ENCODE results near the gene ARHGAP33. TPM values are rescaled to one million over a fixed set of nuclear protein-coding genes. Genes with fewer than 3 reads are reported as not detected.
A peak's percentile ranks its signal among the peaks of the same experiment; 100 is the strongest.

Gene ARHGAP33, protein sequence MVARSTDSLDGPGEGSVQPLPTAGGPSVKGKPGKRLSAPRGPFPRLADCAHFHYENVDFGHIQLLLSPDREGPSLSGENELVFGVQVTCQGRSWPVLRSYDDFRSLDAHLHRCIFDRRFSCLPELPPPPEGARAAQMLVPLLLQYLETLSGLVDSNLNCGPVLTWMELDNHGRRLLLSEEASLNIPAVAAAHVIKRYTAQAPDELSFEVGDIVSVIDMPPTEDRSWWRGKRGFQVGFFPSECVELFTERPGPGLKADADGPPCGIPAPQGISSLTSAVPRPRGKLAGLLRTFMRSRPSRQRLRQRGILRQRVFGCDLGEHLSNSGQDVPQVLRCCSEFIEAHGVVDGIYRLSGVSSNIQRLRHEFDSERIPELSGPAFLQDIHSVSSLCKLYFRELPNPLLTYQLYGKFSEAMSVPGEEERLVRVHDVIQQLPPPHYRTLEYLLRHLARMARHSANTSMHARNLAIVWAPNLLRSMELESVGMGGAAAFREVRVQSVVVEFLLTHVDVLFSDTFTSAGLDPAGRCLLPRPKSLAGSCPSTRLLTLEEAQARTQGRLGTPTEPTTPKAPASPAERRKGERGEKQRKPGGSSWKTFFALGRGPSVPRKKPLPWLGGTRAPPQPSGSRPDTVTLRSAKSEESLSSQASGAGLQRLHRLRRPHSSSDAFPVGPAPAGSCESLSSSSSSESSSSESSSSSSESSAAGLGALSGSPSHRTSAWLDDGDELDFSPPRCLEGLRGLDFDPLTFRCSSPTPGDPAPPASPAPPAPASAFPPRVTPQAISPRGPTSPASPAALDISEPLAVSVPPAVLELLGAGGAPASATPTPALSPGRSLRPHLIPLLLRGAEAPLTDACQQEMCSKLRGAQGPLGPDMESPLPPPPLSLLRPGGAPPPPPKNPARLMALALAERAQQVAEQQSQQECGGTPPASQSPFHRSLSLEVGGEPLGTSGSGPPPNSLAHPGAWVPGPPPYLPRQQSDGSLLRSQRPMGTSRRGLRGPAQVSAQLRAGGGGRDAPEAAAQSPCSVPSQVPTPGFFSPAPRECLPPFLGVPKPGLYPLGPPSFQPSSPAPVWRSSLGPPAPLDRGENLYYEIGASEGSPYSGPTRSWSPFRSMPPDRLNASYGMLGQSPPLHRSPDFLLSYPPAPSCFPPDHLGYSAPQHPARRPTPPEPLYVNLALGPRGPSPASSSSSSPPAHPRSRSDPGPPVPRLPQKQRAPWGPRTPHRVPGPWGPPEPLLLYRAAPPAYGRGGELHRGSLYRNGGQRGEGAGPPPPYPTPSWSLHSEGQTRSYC
- total RNA-seq, result 10 to 100 TPM; 14.4 to 16.0 (median 14.6) TPM
- long read RNA-seq, donor 1, partial matches to known transcripts, result 1 of 2 reads
- long read RNA-seq, donor 1, other reads (novel, unspliced or antisense), result 1 of 2 reads
- long read RNA-seq, donor 2, result 0 reads

DNA sequence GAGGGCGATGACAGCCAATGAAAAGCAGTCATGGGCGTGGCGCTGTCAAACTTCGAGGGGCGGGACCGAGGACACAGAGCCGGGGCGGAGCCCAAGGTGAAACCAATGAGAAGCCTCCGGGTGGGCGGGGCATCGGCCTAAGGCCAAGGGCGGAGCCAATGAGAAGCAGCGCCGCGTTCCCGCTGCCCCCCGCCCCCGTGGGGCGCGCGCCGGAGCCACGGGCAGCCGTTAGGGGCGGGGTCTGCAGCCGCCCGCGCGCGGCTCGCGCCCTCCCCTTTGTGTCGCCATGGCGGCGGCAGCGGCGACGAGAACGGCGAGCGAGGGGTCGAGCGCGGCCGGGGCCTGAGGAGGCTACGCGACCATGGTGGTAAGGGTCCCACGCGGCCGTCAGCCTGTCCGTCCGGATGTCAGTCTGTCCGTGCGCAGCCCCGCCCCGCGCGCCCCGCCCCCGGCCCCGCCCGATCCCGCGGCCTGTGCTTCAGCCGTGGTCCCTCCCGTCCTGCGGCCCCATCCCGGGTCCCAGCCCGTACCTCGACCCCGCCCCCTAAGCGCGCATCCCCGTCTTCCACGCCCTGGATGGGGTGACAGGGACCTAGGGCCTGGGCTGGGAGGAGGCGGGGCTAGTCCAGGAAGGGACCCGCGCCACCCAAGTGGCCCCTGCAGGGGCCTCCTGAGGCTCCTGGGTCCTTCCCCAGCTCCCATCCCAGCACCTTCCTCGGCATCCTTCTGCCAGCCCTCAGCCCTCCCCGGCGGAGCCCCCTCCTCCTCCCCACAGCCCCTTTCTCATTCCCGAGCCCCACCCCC is at the start of gene ARHGAP33:
TSS of gene ARHGAP33 (plus strand) at position 267 of the 804 bp plus-strand sequence. CDS start at position 362, 95 bp downstream.
- intact Hi-C loops (cut with DNase I, micrococcal nuclease), result no loop called here
- H3K4me1 ChIP-seq (ENCODE audit: low read depth), result no peaks in the 10 kb centered on the region
- TF ChIP-seq, protein P1, sequence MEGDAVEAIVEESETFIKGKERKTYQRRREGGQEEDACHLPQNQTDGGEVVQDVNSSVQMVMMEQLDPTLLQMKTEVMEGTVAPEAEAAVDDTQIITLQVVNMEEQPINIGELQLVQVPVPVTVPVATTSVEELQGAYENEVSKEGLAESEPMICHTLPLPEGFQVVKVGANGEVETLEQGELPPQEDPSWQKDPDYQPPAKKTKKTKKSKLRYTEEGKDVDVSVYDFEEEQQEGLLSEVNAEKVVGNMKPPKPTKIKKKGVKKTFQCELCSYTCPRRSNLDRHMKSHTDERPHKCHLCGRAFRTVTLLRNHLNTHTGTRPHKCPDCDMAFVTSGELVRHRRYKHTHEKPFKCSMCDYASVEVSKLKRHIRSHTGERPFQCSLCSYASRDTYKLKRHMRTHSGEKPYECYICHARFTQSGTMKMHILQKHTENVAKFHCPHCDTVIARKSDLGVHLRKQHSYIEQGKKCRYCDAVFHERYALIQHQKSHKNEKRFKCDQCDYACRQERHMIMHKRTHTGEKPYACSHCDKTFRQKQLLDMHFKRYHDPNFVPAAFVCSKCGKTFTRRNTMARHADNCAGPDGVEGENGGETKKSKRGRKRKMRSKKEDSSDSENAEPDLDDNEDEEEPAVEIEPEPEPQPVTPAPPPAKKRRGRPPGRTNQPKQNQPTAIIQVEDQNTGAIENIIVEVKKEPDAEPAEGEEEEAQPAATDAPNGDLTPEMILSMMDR (IDR thresholded peaks at IDR 0.05), result no peak
- peak; percentile 99 to 100 (median 99) for DNase-seq
- peak within 1 kb of the TSS; percentile 31 for H3K4me3 ChIP-seq
- ATAC-seq, result peak; percentile 99
- no peaks in the 10 kb centered on the region for H3K36me3 ChIP-seq (ENCODE audit: low read depth)
- no peaks in the 10 kb centered on the region for H3K9me3 ChIP-seq

DNA sequence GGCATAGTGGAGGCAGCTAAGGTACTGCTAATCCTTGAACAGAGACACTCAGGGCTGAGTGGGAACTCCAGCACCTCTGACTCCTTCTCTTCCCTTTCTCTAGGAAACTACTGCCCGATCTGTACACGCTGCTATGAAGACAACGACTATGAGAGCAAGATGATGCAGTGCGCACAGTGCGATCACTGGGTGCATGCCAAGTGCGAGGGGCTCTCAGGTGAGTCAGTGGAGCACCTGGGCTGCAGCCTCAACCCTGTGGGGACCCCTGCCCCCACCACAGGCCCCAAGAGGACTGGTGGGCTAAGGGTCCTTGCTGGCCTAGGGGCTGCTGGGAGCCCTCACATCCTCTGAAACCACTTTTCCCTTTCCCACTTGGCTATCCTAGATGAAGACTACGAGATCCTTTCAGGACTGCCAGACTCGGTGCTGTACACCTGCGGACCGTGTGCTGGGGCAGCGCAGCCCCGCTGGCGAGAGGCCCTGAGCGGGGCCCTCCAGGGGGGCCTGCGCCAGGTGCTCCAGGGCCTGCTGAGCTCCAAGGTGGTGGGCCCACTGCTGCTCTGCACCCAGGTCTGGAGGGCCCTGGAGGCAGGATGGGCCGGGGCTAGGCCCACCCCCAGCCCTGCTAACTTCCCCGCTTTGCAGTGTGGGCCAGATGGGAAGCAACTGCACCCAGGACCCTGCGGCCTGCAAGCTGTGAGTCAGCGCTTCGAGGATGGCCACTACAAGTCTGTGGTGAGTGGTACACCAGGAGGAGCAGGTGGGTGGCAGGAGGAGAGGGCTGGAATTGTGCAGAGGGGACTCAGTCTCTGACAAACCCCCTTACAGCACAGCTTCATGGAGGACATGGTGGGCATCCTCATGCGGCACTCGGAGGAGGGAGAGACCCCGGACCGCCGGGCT is 48.1 kb upstream of the ARHGAP33 start:
- ATAC-seq, result no peak
- no peaks in the 10 kb centered on the region for H3K4me1 ChIP-seq (ENCODE audit: low read depth)
- H3K36me3 ChIP-seq (ENCODE audit: low read depth), result peaks cover 50% of the 10 kb centered on the region
- H3K9me3 ChIP-seq, result no peaks in the 10 kb centered on the region
- intact Hi-C loops (cut with DNase I, micrococcal nuclease), result no loop called here
- no peak overlapping the region for H3K4me3 ChIP-seq
- TF ChIP-seq, protein P1 (IDR thresholded peaks at IDR 0.05), result no peak
- DNase-seq, result no peak

DNA sequence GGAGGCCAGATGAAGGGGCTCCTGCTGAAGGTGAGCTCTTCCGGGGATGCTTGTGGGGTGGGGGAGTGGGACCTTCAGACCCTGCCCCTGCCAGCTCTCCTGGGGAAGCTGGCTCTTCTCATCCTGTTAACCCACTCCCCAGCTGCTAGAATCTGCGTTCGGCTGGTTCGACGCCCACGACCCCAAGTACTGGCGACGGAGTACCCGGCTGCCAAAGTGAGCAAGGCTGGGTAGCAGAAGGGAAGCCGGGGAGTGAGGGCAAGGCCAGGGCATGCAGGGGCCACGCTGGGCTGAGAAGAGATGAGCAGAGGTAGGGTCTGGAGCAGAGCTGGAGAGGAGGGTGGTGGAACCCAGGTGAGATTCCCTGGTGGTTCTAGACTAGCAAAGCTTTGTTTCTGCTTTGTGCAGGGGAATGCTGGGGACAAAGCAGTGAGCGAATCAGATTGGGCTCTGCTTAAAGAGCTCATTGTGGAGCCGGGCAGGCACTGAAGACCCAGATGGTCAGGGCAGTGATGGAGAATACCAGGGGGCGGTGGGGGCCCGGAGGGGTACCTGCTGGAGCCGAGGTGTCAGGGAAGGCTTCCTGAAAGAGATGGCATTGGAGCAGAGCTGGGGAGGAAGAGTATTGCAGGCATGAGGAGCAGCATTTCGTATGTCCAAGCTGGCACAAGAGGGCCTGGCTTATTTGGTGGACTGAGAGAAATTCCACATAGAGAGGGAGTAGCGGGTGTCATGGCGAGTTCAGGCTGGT is 47.2 kb upstream of the ARHGAP33 start:
- H3K36me3 ChIP-seq (ENCODE audit: low read depth), result peaks cover 45% of the 10 kb centered on the region
- intact Hi-C loops (cut with DNase I, micrococcal nuclease), result no loop called here
- no peak overlapping the region for H3K4me3 ChIP-seq
- no peaks in the 10 kb centered on the region for H3K4me1 ChIP-seq (ENCODE audit: low read depth)
- no peaks in the 10 kb centered on the region for H3K9me3 ChIP-seq
- DNase-seq (no peak), ATAC-seq (no peak)
- TF ChIP-seq, protein P1 (IDR thresholded peaks at IDR 0.05), result no peak

DNA sequence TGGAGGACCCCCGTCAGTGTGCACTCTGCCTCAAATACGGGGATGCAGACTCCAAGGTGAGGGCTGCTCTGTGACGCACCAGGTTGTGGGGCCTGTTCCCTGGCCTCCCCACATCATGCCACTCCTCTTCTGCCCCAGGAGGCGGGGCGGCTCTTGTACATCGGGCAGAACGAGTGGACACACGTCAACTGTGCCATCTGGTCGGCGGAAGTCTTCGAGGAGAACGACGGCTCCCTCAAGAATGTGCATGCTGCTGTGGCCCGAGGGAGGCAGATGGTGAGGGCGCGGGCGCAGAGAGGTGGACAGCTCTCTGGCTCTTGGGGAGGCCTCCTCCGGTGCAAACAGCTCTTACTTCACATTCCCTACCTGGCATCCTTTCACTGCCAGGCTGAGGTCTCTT is 46.3 kb upstream of the ARHGAP33 start:
- H3K4me3 ChIP-seq, result no peak overlapping the region
- H3K36me3 ChIP-seq (ENCODE audit: low read depth), result peaks cover 39% of the 10 kb centered on the region
- no peaks in the 10 kb centered on the region for H3K9me3 ChIP-seq
- ATAC-seq (no peak), DNase-seq (no peak)
- TF ChIP-seq, protein P1 (IDR thresholded peaks at IDR 0.05), result no peak
- no peaks in the 10 kb centered on the region for H3K4me1 ChIP-seq (ENCODE audit: low read depth)
- intact Hi-C loops (cut with DNase I, micrococcal nuclease), result no loop called here

All from mucosa of descending colon (tissue), 3 donors.